ENCODE measurements around the gene NUDT16L1. TPM values are rescaled to one million over a fixed set of nuclear protein-coding genes. Genes with fewer than 3 reads are reported as not detected.

NUDT16L1 gene
- total and polyA plus RNA-seq, 9 of the 15 experiments (the other 6 are each of a cell fraction or from before 2014, with no cell fraction given), result 1.4 to 37.6 (median 13.7) TPM

DNA sequence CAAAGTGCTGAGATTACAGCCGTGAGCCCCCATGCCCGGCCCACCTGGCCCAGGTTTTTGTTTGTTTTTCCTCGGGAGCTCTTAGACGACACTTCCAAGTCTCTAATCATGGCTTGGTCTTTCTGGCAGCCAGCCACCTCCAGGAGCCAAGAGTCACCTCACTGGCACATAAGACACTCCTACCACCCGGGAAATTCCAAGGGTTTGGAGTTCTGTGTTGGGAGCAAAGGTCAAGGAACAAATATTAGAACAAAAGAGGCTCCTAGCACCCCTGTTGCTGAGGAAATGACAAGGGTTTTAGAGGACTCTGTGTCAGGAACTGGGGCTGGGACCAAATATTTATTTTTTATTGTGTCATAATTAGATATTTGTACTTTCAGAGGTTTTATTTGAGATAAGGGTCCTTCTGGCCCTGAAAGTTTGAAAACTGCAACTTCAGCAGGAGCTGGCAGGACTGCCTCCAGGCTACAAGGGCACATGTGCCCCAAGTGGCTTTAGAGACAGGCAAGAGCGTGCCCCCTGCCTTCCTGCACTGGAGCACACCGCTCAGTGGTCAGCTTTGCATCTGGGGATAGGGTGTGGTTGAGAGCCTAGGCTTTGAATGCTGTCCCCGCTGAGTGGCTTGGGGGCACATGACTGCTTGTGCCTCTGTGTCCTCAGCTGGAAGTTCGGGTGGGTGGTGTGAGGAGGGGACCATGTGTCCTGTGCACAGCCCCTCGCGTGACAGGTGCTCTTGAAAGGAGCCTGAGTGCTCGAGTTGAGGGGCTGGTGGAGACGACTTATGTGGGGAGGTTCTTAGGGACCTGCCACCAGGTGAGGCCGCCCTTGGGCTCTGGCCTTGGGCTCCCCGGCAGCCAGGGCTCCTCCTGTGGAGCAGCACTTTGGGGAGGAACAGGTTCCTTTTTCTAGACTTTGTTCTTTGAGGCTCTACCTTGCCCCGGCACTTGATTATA is 39.1 kb upstream of the NUDT16L1 start:
- intact Hi-C loops (cut with micrococcal nuclease) (no loop called here), in situ Hi-C loops (cut with MboI) (no loop called here)
- H3K9me3 ChIP-seq (replicated peaks; ENCODE audit: control insufficient read depth, insufficient read depth, low read depth, low read length), result no peaks in the 10 kb centered on the region
- ATAC-seq, result no peak
- H3K36me3 ChIP-seq (ENCODE audit: control insufficient read depth, insufficient read depth, low read length), result peaks cover 71% of the 10 kb centered on the region; the same call in 2 of the 3 replicates
- no peak overlapping the region for H3K4me2 ChIP-seq (ENCODE audit: insufficient read depth, low read length)
- DNase-seq (ENCODE audit: extremely low read depth in 1 of 4, low spot score in 3 of 4), result no peak
- BruUV-seq (replicated peaks), result no TSS peak
- CTCF ChIA-PET (ENCODE audit: low intra/inter-chr PET ratio), result no interaction called here
- TF ChIP-seq RCOR1 (IDR thresholded peaks at IDR 0.05; ENCODE audit: borderline replicate concordance in 1 of 2, low read depth in 2 of 2, low read length in 2 of 2) (no peak), SRSF9 (IDR thresholded peaks at IDR 0.05; ENCODE audit: borderline replicate concordance, low read depth, low read length) (no peak), EP400 (IDR thresholded peaks at IDR 0.05) (no peak), TEAD1 (CRISPR knock-in tag; IDR thresholded peaks at IDR 0.05) (no peak)
- H4K20me1 ChIP-seq (replicated peaks; ENCODE audit: control insufficient read depth, insufficient read depth, low read length), result no peaks in the 10 kb centered on the region
- FAIRE-seq, result no peak
- peak overlapping the region in 1 of 2 experiments; percentile 74; a peak in 1 of 4 replicates for H3K9ac ChIP-seq (ENCODE audit: insufficient read depth in 1 of 2, low read depth in 2 of 2, low read length in 2 of 2)
- no peaks in the 10 kb centered on the region for H3K27me3 ChIP-seq (ENCODE audit: control insufficient read depth in 2 of 2, insufficient read depth in 2 of 2, low read length in 2 of 2)
- peaks cover 9% of the 10 kb centered on the region; the same call in 2 of the 3 replicates for H3K79me2 ChIP-seq (ENCODE audit: control insufficient read depth, insufficient read depth, low read length)
- 92% methylated on average over 14 of the region's 16 CpGs for WGBS (ENCODE audit: insufficient coverage, low coverage, missing lambda C conversion rate)
- POLR2A ChIA-PET, result interaction anchor here (1.0 kb wide), 1 partner anchor 16 kb away, joined by 3 read pairs; no protein-coding TSS in a partner anchor
- H3K27ac ChIP-seq (ENCODE audit: extremely low read depth, low read depth, low read length), result no peak overlapping the region
- no peak overlapping the region for H3K4me3 ChIP-seq
- no peaks in the 10 kb centered on the region for H3K9me1 ChIP-seq (ENCODE audit: control insufficient read depth, insufficient read depth, low read length)
- peaks cover 0 to 23% of the 10 kb centered on the region in 2 experiments; a peak in 3 of 5 replicates for H3K4me1 ChIP-seq (replicated peaks in 1 of 2; ENCODE audit: control insufficient read depth in 2 of 2, insufficient read depth in 2 of 2, low read length in 2 of 2)
- H2AFZ ChIP-seq (ENCODE audit: low read depth, low read length), result no peak overlapping the region
